GM18499 (cell line): Measurements from ENCODE around the gene PSME1.

ENCODE experiments used
- ATAC-seq: cut with Tn5 transposase; IDR thresholded peaks from one replicate; pipeline ENCODE4 v1.9.1; 2021; ENCODE audit warnings: moderate number of reproducible peaks; ENCODE audit not compliant: insufficient read depth, unreplicated experiment

The PSME1 gene

DNA sequence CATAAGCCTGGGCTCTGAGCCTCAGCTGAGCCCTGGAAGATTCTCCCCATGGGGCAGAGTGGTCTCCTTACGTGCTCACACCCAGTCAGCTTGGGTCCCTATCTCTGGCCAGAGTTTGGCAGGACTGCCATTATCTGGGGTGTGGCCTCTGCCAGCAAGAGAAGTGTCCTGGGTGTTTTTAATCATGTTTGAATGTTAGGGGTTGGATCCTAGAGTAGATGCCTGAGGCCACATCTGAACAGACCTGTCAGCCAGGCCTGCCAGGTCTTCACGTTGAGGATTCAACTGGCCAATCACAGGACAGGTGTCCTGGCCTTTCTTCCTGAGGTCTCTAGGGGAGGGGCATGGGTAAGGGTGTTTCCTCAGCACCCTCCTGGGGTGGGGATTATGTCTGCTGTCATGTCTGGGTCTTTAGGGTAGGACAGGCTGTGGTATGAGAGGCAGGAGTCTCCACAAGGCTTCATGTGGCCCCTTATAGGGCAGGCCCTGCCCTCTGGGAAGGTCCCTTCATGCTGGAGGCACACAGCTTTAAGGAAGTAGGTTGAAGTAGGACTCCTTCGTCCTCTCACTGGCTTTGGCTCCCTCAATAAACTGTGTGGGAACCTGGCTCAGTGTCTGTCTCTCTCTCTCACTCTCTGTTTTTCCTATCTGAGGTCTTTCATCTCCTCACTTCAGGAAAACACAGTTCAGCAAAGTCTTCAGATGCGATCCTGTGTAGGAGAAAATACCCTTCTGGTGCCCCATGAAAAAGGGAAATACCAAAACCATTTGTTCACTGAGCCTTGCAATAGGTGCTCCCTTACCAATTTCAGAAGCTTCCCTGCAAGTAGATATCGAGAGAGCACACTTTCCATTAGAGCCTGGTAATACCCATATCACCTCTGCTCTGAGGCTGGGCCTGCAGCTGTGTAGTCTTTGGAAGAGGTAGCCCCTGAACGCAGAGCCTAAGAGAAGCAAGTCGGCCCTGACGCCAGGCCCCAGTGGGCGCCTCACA, 12.3 kb upstream of the PSME1 start:
- no peak for ATAC-seq

DNA sequence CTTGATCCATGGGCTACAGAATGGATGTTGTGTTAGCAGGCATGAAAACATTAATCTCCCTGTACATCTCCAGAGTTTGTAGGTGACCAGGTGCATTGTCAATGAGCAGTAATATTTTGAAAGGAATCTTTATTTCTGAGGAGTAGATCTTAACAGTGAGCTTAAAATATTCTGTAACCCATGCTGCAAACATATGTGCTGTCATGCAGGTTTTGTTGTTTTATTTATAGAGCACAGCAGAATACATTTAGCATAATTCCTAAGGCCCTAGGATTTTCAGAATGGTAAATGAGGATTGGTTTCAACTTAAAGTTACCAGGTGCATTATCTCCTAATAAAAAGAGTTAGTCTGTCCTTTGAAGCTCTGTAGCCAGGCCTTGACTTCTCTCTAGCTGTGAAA, 9.1 kb upstream of the PSME1 start:
- no peak for ATAC-seq

DNA sequence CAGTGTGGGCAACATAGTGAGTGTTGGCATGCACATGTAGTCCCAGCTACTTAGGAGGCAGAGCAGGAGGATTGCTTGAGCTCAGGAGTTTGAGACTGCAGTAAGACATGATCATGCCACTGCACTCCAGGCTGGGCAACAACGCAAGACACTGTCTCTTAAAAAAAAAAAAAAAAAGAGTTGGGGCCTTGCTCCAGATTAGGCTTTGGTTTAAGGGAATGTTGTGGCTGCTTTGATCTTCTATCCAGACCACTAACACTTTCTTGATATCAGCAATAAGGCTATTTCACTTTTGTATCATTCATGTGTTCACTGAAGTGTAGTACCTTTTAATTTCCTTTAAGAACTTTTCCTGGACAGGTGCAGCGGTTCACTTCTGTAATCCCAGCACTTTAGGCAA, 8.3 kb upstream of the PSME1 start:
- no peak for ATAC-seq

DNA sequence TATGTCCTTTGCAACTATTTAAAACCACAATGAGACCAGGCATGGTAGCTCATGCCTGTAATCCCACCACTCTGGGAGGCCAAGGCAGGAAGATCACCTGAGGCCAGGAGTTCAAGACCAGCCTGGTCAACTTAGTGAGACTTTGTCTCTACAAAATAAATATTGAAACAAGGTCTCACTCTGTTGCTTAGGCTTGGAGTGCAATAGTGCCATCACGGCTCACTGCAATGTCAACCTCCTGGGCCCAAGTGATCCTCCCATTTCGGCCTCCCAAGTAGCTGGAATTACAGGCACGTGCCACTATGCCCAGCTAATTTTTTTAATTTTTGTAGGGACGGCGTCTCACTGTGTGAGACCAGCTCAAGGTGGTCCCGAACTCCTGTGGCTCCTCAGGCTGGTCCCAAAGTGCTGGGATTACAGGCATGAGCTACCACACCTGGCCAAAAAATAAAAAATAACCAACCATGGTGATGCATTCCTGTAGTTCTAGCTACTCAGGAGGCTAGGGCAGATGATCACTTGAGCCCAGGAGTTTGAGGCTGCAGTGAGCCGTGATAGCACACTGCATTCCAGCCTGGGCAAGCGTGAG, 6.5 kb upstream of the PSME1 start:
- ATAC-seq: no peak

DNA sequence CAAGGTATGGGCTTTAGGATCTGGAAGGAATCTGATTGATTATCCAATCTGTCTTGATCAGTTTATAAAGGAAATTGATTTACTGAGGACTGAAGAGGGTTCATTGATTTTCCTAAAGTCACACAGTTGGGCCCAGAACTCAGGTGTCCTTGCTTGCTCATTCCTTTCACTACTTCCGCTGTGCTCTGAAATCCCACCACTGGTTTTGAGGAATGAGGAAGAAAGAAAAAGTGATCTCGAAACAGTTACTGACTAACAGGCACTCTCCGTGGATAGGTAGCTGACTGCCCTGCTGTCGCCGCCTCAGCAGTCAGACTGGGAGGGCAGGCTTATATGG, 5.6 kb upstream of the PSME1 start, which contains the start of gene FITM1:
TSS of gene FITM1 (plus strand) at position 280 of the 337 bp plus-strand sequence. CDS start 905 bp downstream, outside the sequence.
- ATAC-seq: no peak

DNA sequence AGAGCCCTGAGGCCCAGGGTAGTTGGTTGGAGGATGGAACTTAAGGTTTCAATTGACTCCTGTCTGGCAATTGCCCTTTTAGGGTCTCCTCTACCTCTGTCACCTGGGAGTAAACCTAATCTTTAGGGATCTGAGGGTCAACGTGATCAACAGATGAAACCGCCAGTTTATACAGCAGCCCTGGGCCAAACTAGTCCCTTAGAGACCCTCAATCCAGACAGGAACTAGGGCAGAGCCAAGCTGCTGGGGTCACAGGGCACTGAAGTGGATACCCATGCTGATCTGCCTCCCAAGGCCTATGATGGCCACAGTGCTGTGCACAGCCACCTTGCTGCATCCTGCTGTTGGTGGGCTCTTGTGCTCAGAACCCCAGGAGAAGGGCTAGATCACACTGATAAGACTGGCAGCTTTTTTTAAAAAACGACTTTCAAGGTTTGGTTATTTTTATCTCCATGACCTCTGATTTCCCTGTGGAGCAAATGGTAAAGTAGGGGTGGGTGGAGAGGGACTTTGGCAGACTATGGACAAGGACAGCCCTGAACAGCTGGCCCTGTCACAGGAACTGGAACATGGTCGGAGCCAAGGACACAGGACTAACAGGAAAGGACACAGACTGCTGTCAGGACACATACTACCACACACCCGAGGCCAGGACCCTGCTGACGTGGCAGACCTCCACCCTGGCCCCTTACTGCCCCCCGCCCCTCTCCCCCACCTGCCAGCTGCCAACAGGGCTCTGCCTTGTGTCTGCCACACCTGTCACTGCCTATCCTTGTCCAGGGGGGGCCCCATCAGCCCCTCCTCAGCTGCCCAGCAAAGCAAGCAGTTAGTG, 5.1 kb upstream of the PSME1 start:
- ATAC-seq: no peak

DNA sequence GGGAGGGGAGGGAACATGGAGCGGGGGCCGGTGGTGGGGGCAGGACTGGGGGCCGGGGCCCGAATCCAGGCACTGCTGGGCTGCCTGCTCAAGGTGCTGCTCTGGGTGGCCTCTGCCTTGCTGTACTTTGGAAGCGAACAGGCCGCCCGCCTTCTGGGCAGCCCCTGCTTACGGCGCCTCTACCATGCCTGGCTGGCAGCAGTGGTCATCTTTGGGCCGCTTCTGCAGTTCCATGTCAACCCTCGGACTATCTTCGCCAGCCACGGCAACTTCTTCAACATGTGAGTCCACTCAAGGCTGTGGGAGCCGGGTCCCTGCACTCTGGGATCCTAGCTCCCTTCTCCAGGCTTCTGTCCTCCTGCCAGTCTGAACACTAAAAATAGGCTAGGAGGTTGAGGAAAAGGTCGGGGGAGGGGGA, 4.4 kb upstream of the PSME1 start:
- no peak for ATAC-seq

DNA sequence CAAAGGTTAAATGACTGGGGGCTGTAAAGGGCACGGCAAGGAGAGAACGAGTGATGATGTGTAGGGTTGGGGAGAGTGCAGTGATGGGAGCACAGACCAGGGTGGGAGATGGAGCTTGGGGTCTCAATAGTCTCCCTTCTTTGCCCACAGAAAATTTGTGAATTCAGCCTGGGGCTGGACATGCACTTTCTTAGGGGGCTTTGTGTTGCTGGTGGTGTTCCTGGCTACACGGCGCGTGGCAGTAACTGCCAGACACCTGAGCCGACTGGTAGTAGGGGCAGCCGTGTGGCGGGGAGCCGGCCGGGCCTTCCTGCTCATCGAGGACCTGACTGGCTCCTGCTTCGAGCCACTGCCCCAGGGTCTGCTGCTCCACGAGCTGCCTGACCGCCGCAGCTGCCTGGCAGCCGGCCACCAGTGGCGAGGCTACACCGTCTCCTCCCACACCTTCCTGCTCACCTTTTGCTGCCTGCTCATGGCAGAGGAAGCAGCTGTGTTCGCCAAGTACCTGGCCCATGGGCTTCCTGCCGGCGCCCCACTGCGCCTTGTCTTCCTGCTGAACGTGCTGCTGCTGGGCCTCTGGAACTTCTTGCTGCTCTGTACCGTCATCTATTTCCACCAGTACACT, 3.8 kb upstream of the PSME1 start:
- no peak for ATAC-seq

DNA sequence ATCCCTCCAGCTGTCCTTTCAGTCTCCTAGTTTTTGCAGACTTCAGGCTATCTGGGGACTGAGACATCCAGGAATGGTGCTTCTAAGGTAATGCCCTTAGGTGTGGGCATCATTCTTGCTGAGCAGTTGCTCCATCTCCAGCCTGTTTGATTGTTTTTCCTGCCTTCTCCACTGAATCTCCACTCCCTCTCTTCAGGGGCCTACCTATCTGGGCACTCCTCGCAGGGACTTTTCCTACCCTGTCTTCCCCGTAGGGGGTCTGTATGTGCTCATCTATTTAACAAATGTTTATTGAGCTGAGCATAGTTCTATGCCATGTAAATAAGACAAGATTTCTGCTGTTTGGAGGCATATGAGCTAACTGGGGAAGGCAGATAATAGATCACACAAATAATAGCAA, 3.0 kb upstream of the PSME1 start:
- ATAC-seq: no peak

DNA sequence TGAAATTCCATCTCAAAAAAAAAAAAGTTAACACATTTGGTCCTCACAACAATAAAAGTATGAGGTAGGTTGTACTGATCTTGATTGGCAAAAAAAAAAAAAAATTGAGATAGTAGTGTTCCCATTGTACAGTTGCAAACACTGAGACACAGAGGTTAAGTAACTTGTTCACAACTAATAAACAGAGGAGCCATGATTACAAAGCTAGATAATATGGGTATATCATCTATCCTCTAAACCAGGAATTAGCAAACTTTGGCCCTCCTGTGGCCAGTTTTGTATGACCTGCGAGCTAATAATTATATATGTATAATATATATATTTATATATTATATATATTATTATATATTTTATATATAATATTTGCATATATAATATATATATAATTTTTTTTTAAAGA, 2.3 kb upstream of the PSME1 start:
- ATAC-seq: no peak

DNA sequence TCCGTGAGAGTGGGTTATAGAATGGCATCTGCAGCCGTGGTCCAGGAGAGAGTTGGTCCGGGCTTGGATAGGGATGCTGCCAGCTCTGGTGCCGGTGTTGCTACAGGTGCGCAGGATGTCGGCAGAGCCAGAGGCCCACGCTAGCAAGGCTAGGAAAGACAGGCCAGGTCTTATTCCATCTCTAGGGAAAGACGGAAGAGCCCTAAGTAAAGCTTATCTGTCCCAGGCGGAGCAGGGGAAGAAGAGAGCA, 485 bp upstream of the PSME1 start:
- ATAC-seq: no peak

DNA sequence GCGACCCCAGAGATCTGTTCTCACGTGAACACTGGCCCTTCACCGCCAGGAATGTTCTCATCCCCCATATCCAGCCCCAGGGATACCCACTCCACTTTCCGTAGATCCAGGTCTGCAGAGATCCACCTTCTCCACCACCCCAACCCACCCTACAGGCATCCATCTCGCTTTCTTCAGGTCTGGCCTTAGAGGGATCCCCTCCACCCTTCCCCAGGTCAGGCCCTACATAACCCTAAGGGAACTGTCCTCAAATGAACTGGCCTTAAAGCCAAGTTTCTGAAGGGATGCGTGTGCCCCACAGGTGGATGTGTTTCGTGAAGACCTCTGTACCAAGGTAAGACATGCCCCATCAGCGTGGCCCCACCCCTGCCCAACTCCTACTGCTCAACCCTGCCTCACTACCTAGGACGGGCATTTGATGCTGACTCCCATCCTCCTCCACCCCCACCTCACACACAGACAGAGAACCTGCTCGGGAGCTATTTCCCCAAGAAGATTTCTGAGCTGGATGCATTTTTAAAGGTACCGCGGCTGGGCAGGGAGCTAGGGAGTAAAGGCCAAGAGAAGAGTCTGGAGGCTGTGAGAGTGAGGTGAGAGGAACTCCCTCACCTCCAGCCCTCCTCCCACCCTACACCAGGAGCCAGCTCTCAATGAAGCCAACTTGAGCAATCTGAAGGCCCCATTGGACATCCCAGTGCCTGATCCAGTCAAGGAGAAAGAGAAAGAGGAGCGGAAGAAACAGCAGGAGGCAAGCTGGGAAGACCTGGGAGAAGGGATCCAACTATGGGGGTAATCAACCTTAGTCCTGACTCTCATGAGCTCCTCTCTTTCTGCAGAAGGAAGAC, 912 bp downstream of the PSME1 start:
- ATAC-seq: no peak

DNA sequence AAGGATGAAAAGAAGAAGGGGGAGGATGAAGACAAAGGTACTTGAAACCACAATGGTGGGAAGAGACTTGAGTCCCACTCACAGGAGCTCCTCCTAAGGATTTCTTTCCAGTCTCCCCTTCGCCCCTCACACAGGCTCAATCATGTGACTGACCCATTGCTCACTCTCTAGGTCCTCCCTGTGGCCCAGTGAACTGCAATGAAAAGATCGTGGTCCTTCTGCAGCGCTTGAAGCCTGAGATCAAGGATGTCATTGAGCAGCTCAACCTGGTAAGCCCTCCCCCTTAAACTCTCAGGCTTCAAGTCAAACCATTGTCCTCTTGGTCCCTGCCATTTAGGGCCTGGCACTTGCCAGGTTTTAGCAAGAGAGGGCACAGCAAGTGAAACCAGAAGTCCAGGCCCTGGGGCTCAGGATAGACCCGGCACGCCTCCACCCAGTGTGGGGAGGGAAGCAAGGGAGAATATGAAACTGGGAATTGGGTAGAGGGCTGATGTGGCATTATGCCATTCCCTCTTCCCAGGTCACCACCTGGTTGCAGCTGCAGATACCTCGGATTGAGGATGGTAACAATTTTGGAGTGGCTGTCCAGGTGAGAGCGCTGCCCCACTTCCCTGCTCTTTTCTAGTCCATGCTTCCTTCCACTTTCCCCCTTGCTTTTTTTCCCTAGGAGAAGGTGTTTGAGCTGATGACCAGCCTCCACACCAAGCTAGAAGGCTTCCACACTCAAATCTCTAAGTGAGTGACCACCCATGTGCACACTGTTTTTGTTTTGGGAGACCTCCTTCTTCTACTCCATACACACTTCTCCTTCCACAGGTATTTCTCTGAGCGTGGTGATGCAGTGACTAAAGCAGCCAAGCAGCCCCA, 1.8 kb downstream of the PSME1 start:
- ATAC-seq: no peak

DNA sequence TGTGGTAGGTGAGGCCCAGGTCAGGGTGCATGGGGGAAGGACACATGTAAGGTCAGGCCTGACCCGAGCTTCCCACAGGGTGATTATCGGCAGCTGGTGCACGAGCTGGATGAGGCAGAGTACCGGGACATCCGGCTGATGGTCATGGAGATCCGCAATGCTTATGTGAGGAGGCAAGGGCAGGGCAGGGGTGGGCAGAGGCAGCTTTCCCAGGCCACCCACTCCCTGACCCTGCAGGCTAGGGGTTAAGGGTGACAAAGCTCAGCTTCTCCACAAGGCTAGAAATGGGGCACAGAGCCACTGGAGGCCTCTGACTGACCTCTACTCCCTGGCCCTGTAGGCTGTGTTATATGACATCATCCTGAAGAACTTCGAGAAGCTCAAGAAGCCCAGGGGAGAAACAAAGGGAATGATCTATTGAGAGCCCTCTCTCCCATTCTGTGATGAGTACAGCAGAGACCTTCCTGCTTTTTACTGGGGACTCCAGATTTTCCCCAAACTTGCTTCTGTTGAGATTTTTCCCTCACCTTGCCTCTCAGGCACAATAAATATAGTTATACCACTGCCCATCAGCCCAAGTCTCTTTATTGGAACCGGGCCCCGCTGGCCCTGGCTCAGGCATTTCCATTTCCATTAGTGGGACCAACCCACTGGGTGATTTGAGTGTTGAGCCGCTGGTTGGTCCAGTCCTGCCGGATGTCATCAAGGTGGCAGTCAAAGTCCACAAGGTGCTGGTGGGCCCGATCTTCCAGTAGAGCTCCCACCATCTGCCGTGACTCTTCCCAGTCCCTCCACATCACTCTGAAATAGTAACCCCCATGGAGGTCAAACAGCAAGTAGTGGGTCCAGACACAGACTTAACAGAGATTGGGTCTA, 2.6 kb downstream of the PSME1 start:
- no peak for ATAC-seq

DNA sequence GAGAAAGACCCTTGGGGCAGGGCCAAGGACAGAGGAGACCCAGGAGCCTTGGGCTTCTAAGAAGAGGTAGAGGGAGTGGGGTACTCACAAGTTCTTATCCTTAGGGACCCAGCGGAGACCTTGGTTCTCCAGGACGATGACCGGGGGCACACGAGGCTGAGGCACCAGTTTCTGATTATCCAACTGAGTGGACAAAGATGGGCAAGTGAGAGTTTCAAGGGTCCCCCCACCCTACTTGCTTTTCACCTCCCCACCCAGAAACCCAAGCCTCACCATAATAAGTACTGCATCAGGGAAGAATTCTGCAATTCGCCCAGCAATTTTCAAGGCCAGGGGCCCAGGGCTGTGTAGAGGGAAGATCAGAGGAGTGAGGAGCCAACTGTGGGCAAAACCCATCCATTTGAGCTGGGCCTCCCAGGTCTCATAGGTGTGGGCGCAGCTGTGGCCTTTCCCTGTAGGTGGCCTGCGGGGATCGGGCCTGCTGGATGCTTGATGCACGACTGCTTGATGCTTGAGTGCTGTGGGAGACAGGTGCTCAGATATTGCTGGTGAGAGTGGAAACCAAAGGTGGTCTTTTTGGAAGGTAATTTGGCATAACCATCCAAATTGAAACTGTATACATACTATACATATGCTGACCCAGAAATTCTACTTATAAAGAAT, 3.4 kb downstream of the PSME1 start:
- ATAC-seq: no peak

DNA sequence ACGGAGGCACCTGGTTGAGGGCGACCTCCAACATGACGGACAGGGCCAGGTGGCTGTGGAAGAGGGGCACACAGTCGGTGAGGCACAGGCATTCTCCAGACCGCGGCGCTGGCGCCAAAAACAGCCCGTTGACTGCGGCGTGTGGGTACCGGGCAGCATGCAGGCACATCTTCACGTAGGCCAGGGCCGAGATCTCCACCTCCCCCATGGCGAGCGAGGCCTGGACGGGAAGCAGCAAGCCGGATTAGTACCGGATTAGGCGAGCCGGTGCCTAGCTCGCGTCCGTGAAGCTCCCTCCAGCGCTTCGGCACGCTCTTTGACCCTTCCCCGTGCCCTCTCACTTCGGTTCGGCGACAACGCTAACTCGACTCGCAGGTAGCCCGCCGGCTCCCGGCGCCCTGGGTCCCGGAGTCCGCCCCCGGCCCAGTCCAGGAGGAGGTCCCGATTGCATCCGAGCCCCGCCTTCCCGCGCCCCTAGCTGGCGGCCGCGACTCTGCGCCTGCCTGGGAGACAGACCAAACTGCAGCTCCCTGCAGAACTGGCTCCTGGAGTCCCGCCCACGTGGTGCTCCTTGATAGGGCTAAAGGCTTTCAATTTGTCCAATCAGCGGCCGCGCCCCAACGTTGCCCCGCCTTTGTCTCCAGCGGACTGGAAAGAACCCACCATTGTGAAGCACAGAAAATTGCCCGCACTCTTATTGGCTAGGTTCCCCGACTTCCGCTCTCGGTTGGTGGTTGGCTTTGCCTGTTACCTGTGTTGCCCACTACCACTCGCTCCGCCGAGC, 5.3 kb downstream of the PSME1 start, which contains the start of gene EMC9:
TSS of gene EMC9 (minus strand) at position 495 of the 784 bp plus-strand sequence. CDS start at position 208, 287 bp downstream.
- ATAC-seq: peak; percentile 72

DNA sequence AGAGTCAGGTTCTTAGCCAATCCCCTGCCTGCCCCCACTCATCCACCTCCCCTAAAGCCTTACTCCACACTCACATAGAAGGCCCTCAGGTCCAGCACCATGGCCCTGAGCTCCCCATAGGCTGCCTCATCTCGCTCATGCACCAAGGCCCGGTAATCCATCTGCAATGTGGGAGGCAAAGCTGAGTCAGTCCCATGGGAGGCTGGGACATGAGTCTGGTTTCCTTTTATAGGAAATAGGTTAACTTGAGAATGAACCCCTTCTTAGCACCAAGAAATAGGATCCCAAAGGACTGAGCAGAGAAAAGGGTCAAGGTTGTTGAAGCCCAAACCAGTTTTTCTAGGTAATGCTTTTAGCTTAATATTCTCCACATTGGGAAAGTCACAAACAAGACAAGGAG, 7.5 kb downstream of the PSME1 start:
- no peak for ATAC-seq
